GM18498 (cell line): ENCODE results near the gene PCMT1.
A peak's percentile ranks its signal among the peaks of the same experiment; 100 is the strongest.
"Not testable (repeated sequence)": the region's sequence is repeated elsewhere in the genome, so short reads cannot be mapped to it uniquely, and the experiment has no call there.

Experiments used
- ATAC-seq: cut with Tn5 transposase; IDR thresholded peaks from one replicate; pipeline ENCODE4 v1.9.1; 2021; ENCODE audit warnings: mild to moderate bottlenecking, moderate library complexity; ENCODE audit not compliant: unreplicated experiment

The PCMT1 gene

DNA sequence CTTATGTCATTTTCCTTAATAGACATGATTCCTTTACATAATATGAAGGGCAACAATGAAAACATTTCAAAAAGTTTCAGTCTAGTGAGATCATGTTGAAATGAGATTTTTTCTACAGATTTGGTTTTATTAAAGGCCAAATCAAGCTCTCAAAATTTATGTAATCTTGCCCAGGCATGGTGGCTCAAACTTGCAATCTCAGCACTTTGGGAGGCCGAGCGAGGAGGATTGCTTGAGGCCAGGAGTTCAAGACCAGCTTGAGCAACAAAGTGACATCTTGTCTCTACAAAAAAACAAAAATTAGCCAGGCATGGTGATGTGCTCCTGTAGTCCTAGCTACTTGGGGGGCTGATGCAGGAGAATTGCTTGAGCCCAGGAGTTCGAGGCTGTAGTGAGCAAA, 63.8 kb downstream of the PCMT1 start:
- no peak for ATAC-seq

DNA sequence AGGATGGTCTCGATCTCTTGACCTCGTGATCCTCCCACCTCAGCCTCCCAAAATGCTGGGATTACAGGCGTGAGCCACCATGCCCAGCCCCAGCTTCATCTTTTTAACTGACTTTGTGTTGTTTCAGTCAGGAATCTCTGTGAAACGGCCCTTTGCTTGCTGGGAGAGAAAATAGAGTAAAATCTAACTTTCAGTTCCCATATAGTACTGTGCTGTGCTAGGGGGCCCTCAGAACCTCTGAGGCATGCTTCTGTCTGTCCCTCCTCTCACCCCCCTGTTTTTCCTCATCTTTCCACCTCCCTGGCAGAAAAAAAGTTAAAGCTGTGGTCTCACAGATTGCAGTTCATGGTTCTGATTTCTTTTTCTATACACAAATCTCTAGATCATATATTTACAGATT, 66.2 kb downstream of the PCMT1 start:
- ATAC-seq = peak; percentile 84

DNA sequence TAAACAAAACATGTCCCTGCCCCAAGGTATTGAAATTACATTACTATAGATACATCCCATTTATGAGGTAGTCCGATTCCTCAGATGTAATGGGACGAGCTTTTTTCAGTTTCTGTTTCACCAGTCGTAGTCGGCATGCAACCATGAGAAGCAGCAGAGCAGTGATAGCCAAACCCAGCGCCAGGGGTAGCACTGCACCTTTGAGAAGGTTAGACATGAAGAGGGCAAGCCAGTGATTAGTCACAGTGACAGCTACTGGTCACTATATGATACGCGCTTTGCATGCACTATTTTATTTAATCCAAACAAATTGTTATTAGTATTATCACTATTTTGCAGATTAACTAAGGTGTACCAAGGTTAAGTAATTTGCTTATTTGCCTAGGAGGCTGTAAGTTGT, 71.0 kb downstream of the PCMT1 start:
- no peak for ATAC-seq

DNA sequence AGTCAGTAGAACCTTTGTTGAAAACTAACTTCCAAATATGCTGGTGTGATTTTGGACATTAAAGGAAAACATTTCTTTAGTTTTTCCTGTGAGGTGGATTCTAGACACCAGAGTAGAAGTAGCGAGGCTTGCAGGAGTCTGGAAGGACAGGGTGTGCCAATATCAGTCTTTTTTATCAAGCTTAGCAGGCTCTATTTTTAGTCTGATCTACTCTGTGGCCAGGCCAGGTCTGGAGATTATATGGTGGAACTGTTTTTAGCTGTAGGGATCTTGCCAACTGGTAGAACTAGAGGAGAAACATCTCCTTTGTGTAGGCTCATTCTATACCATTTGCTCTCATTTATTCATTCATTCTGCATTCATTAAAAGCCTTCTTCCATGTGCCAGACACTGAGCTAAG, 72.0 kb downstream of the PCMT1 start:
- no peak for ATAC-seq

DNA sequence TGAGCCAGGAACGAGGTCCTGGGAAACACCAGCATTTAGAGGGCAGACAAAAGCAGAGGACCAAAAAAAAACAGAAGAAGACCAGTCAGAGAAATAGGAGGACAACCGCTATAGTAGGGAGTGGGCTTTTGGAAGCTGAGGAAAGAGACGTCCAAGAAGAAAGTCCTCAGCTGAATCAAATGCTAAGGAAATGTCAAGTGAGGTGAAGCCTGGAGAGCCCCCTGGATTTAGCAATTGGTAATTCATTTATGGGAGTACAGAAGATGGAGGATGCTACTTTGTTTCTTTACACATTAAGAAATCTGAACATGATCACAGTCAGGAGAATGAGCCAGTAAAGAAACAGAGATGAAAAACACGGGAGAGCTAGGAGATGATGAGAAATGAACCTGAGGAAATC, 73.5 kb downstream of the PCMT1 start:
- ATAC-seq = no peak

DNA sequence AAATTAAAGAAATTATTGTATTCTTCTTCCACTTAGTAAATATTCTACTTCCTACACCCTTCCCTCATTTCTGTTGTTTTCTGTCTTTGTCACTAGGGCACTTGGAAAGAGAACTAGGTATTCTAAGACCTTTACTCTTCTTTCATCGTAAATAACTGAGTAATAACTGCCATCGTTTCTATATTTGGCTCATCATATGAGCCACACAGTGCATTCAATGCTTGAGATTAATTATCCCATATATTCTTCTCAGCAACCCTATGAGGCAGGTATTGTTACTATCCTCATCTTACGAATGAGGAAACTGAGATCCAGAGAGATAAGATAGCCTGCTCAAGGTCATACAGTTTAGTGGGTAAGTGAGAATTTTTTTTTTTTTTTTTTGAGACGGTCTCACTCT, 75.8 kb downstream of the PCMT1 start:
- no peak for ATAC-seq

DNA sequence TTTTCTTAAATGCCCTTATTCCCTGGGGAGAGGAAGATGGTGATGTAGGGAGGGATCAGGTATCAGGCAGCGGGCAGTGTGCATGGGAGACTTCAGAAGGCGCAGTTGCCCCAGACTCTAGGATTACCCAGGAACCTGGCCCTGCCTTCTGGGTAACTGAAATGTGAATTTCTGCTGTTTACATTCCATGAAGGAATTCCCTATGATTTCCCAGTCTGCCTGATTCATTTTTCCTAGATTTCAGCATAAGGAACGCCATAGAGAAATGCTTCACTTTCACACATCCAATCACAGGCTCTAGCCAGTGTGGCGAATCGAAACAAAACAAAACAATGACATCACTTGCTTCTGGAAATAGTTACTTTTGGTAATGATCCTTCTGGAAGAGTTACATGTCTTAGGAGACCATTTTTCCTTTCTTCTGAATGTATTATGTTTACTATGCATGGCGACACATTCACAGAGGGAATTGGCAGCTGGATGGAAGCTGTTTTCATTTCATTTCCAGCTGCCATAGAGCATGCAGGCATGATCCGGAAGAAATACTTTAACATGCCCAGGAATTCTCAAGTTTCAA, 81.3 kb downstream of the PCMT1 start:
- no peak for ATAC-seq

DNA sequence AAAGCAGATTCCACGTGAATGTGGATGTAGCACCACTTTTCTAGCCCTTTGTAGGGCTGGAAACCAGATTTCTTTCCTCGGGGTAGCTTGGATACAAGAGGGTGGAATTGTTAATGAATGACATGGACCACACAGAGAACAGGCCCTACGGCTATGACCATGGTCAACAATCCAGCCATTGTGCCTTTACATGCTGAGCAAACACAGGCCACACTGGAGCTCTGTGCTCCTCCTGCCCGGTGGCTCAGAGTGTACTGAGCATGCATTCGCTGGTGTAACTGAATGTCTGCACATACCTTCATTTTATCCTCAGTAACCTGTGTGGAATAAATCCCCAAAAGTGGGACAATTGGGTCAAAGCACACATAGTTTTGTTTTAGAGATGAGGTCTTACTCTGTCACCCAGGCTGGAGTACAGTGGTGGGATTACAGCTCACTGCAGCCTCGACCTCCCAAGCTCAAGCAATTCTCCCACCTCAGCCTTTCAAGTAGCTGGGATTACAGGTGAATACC, 81.8 kb downstream of the PCMT1 start:
- no peak for ATAC-seq

DNA sequence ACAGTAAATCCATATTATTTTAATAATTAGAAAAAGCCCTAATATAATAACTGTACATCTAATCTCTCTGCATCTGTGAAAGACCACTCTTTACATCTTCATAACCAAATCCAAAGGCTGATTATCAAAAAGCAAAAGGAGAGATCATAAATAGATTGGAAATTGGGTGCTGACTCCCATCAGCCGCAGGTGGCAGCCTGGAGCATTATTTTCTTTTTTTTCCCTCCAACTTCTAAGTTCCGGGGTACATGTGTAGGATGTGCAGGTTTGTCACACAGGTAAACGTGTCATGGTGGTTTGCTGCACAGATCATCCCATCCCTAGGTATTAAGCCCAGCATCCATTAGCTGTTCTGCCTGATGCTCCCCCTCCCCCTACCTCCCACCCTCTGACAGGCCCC, 84.1 kb downstream of the PCMT1 start:
- no peak for ATAC-seq

DNA sequence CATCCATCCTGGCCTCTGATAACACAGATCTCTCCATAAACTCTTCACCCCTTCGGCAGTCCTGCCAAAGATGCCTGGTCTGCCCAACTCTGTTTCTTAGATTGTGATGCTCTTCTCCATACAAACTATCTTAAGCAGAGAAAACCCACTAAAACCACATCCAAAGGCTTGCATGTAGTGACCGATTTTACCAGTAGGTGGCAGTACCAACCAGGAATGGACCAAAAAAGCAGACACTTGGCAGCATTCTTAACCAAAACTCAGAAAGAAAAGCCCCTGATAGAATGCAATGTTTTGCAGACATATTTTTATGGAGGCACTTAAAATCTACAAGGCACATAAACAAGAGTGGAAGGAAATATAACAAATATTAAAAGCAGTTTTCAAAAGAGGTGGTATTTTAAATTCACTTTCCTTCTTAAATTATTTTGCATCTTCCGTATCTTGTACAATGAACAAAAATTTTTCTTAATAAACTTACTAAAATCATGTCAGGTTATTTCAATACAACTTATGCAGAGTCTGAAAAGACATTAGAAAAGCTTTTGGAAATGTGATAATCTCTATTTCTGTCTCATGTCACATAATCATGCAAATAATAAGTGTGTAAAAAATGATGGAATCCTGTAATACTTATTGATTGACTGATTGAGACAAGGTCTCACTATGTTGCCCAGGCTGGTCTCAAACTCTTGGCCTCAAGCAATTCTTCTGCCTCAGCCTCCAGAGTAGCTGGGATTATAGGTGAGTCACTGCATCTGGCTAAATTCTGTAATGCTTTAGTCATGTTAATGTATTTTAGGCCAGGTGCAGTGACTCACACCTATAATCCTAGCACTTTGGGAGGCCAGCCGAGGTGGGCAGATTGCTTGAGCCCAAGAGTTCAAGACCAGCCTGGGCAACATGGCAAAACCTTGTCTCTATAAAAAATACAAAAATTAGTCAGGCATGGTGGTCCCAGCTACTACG, 85.3 kb downstream of the PCMT1 start:
- no peak for ATAC-seq

DNA sequence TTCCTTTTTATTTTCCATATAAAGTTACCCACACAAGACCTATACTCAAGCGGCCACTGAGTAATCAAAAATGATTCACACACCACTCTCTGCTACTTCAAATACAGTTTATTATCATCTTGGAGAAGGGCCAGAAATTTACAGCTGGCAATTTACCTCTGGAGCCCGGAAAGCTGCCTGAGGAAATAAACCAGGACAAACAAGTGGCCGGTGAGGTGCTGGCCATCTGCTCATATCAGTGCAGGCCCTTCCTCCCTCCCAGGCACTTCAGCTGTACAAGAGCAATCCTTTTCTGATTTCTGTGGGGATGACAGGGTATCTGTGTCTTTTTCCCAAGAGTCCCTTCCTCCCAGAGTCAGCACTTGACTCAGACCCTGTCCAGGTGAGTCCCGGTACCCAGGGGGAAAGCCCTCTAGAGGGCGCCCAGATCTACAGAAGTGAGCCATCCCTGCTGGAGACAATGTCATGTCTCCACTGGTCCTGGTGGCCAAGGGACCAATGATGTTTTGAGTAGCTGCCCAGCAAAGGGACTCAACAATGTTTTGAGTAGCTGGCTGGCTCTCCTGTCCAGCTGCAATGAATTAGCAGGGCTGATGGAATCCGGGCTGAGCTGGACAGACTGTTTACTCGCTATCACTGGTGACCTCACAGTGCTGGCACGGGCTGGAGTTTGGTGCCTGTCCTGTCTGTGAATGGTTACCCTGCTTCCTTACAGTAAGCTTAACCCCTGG, 91.0 kb downstream of the PCMT1 start:
- no peak for ATAC-seq

DNA sequence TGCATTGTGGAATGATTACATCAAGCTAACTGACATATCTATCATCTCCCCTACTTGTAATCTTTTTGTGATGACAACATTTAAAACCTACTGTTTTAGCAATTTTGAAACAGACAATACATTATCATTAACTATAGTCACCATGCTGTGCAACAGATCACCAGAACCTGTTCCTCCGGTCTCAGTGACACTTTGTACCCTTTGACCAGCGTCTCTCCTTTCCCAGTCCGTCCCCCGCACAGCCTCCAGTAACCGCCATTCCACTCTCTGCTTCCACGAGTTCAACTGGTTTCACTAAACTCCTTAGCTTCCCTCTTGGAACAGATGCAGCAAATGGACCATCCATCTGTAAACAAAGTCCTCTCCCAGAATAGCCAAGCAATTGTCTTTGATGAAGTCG, 92.8 kb downstream of the PCMT1 start:
- ATAC-seq = no peak

DNA sequence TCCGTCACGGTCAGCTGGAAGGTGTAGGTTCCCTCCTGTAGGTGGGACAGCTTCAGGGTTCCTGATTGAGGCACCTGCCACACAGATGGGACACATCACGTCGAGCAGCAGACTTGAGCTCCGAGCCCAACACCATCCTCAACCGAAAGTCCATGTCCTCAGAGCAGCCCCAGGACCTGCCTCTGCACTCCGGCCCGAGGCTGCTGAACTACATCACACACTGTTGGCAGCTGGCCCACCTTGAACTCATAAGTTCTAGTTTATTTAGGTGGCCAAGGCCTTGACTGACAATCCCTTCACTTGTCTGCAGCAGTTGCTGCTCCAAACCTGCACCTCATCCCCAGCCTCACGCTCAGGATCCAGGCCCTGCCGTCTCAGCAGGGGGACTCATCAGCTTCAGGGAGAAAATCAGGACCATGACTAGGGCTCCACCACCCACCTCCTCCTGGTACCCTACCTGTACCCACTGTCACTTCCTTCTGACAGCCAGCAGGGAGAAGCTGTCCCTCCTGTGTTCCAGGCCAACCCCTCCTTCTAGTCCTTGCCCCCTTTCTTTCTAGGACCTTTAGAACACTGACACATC, 93.6 kb downstream of the PCMT1 start:
- ATAC-seq = no peak

DNA sequence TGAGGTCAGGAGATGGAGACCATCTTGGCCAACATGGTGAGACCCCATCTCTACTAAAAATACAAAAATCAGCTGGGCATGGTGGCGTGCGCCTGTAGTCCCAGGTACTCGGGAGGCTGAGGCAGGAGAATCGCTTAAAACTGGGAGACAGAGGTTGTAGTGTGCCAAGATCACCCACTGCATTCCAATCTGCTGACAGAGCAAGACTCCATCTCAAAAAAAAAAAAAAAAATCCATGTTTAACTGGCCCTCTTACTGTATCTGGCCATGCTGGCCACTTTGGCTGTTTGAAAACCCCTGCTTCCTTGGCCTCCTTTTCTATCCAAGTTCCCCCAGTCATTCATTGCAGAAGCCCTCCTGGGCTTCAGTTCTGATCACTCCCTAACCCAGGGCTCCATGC, 94.5 kb downstream of the PCMT1 start:
- not testable (repeated sequence) for ATAC-seq

DNA sequence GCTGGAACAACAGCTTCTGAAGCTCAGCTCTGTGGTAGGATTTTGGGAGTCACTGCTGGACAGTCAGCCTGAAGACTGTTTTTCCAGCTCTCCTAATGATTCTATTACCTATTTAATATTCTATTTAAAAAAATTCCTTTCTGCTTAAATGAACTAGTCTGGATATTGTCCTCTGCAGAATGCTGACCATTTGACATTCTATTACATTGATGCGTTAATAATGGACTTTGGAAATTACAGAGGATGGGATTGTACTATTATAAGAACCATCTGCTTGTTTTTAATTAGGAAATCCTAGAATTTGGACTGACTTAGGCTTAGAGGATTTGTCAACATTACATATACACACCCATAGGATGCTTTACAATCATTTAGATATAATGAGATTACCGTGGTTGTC, 94.9 kb downstream of the PCMT1 start:
- no peak for ATAC-seq

DNA sequence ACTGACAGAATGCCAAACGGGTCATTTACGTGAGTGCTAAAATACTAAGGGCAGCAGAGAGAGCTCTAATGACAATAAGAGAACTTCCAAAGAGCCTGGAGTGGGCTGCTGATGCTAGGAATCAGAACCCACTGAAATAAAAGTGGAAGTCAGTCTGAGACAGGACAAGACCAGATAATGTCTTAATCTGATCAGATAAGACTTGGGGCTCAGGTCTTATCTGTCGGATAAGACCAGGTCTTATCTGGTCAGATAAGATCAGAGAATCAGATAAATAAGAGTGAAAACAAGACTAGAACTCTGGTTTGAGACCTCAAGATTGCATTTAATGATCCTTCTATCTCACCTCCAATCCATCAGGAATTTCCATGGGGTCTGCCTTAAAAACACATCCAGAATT, 96.0 kb downstream of the PCMT1 start:
- ATAC-seq = no peak

DNA sequence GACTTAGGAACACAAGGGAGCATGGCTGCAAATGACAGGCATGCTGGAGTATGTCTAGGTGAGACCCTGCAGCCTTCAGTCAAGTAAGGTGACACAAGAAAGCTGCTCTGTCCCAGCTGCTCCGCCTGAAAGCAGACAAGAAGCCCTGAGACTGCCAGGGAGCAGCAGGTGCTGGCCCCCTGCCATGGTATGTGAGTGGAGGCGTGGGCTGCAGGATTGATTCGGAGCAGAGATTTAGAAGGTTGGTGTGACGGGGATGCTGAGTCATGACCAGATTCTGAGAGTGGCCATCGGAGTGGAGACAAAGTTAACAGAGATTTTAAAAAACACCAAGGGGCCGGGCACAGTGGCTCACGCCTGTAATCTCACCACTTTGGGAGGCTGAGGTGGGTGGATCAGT, 96.8 kb downstream of the PCMT1 start:
- no peak for ATAC-seq

DNA sequence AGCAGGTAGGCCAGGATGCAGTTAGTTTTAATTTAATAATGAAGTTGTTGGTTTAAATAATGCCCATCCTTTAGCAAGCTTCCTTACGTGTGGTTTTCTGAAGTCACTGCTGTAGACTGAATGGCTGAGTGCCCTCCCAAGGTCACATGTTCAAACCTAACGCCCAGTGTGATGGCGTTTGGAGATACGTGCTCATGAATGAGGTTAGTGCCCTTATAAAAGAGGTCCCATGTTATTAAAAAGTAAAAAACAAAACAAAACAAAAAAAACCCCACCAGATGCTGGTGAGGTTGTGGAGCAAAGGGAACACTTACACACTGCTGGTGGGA, 98.4 kb downstream of the PCMT1 start:
- ATAC-seq = no peak

DNA sequence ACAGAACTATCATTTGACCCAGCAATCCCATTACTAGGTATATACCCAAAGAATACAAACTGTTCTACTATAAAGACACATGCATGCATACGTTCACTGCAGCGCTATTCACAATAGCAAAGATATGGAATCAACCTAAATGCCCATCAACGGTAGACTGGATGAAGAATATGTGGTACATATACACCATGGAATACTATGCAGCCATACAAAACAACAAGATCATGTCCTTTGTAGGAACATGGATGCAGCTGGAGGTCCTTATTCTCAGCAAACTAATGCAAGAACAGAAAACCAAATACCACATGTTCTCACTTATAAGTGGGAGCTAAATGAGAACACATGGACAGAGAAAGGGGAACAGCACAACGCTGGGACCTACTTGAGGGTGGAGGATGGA, 98.8 kb downstream of the PCMT1 start:
- not testable (repeated sequence) for ATAC-seq

DNA sequence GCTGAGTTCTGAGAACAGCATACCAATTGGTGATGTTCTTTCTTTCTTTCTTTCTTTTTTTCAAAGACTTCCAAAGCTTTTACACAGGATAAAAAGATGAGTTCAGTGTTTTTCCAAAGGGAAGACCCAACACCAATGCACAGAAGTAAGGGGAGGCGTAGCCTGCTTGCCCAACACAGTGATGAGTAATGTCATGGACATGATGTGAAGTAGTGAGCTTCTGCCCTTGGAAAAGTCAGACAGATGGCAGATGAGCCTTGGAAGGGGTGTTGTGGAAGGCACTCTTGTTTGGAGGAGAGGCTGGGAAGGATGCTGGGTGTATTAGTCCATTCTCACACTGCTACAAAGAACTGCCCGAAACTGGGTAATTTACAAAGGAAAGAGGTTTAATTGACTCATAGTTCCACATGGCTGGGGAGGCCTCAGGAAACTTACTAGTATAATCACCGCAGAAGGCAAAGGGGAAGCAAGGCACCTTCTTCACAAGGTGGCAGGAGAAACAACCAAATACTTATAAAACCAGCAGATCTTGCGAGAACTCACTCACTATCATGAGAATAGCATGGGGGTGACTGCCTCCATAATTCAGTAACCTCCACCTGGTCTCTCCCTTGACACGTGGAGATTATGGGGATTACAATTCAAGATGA, 102.0 kb downstream of the PCMT1 start:
- no peak for ATAC-seq

DNA sequence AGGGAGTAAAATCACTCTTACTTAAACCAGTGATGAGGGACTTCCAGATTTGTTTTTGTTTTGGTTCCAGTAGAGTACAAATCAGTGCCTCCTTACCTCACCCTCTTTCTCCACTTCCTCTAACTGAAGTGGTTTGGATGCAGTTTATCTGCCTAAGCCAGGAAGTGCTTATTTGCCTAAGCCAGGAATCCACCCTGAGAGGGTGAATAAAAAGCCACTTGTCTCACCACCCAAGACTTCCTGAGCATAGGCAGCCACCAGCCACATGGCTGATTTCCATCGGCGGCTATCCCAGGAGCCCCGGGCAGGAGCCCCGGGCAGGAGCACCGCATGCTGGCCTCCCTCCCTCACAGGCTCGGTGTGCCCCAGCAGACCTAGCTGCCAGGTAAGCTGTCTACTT, 102.6 kb downstream of the PCMT1 start:
- no peak for ATAC-seq
